Raji (cell line): ENCODE data around the gene CEP290.
A peak's percentile ranks its signal among the peaks of the same experiment; 100 is the strongest.

Experiments used
- POLR2A ChIP-seq: IDR thresholded peaks from 2 replicates; pipeline ENCODE4 v1.6.1; 2011; ENCODE audit warnings: low read depth, low read length, control low read depth; ENCODE audit not compliant: insufficient read depth

CEP290 gene, protein sequence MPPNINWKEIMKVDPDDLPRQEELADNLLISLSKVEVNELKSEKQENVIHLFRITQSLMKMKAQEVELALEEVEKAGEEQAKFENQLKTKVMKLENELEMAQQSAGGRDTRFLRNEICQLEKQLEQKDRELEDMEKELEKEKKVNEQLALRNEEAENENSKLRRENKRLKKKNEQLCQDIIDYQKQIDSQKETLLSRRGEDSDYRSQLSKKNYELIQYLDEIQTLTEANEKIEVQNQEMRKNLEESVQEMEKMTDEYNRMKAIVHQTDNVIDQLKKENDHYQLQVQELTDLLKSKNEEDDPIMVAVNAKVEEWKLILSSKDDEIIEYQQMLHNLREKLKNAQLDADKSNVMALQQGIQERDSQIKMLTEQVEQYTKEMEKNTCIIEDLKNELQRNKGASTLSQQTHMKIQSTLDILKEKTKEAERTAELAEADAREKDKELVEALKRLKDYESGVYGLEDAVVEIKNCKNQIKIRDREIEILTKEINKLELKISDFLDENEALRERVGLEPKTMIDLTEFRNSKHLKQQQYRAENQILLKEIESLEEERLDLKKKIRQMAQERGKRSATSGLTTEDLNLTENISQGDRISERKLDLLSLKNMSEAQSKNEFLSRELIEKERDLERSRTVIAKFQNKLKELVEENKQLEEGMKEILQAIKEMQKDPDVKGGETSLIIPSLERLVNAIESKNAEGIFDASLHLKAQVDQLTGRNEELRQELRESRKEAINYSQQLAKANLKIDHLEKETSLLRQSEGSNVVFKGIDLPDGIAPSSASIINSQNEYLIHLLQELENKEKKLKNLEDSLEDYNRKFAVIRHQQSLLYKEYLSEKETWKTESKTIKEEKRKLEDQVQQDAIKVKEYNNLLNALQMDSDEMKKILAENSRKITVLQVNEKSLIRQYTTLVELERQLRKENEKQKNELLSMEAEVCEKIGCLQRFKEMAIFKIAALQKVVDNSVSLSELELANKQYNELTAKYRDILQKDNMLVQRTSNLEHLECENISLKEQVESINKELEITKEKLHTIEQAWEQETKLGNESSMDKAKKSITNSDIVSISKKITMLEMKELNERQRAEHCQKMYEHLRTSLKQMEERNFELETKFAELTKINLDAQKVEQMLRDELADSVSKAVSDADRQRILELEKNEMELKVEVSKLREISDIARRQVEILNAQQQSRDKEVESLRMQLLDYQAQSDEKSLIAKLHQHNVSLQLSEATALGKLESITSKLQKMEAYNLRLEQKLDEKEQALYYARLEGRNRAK (N-terminal part only)

DNA sequence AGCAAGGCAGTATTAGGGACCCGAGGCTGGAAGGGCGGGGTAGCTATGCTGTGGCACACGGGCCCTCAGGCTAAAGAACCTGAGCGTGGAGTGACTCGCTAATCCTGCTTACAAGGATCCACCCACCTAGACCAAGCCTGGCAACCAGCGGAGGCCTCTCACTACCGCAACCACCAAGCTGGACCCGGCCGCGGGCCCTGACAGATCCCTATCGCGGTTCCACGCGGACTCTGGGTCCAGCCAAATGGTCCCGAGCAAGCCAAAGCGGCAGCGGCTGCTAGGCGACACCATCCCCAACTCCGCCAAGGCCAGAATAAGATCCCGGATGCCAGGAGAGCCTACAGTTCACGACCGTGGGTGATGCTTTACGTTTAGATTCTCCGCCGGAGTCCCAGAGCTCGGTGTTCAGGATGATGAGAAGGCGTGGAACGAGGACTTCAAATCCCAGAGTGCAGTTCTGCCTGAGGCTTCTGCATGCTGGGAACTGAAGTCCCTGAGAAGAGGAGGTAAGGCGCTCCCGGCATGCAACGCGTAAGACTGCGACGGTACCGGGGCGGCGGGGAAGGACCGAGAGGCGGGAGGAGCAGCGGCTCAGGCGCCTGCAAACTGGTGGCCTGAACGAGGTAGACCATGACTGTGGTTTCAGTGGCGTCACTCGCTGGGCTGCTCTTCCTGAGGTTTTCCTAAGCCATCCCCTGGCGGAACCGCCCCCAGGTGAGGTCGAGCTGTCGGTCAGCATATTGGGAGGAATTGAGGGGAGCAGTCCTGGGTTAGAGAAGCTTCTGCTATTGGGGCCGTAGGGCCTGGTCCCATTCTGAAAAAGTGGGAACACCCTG lies at the start of gene CEP290, which contains the start of gene TMTC3:
Gene CEP290 (minus strand): TSS at position 315 of the 836 bp plus-strand sequence. CDS start 781 bp downstream, outside the sequence.
Gene TMTC3 (plus strand): TSS at position 534 of the 836 bp plus-strand sequence. CDS start 6,009 bp downstream, outside the sequence.
- peak; percentile 83 for TF ChIP-seq POLR2A

DNA sequence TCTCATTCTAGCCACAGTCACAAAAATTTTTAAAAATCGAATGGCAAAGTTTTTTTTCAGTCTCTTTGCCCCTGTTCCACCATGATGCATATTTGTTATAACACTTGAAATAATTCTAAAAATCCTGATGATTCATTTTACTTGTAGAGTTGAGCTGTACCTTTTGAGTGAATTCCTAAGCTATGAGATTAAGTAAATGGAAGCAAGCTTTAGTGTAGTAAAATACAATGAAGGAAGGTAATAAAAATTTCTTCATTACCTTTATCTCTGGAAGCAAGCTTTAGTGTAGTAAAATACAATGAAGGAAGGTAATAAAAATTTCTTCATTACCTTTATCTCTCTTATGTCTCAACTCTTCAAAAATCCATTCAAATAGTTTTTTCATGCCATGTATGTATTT lies 46.3 kb upstream of the CEP290 start:
- TF ChIP-seq POLR2A, result no peak

DNA sequence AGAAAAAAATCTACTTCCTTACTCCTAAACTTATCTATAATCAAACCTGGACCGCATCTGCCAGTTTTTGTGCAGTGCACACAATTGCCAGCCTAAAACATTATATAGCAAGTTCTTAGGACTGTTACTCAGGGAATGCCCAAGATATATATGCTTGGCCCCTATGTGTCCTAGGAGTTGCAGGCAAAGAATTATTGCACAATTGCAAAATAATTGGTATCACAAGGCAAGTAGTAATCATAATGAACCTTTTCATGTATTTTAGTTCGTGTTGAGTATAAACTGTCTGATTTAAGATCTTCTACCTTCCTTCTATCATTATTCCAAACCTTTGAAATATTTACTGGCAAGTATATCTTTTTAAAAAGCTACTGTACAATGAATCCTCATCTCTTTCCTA lies 45.7 kb upstream of the CEP290 start:
- no peak for TF ChIP-seq POLR2A

DNA sequence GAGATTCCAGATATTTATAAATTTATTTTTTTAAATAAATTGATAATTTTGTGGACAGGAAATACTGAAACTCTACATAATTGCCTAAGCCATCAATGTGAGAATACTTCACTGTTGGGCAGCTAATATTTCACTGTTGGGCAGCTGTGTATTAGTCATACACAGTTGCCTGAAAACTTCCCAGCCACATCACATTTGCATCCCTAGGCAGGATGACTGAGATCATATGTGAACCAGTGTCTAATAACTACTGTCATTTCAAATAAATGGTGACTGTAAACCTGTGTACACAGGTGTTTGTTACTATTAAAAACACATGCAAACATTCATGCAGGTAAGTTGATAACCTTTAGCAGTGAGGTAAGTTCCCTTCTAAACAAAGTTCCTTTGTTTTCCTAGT lies 44.1 kb upstream of the CEP290 start:
- no peak for TF ChIP-seq POLR2A

DNA sequence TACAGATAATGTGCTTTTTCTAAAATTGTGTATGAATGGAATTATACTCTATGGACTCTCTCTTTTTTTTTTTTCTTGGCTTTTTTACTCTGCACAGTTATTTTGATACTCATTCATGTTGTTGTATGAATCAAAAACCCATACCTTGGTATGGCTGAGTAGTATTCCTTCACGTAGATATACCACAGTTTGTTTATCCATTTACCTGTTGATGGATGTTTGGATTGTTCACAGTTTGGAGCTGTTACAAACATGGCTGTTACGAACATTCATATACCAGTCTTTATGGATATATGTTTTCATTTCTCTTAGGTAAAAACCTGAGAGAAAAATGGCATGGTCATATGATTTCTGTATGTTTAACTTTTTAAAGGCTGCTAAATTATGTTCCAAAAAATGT lies 43.4 kb upstream of the CEP290 start:
- TF ChIP-seq POLR2A, result no peak

DNA sequence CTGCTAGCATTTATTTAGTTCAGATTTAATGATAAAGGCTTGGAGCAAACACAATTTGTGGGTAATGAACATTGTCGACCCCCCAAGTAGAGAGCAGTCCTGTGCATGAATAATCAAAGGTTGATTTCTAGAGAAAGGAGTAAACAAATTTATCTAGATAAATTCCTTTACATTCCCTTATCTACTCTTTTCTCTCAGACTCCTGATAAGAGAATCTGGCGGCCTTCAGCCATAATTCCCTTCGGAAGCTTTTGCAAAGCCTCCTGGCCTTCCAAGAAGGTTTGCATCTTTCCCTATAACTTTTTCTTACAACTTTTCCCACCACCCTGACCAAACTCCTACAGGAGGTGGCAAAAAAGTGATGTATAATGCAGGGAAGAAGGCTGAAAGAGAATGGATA lies 42.3 kb upstream of the CEP290 start:
- TF ChIP-seq POLR2A, result no peak

DNA sequence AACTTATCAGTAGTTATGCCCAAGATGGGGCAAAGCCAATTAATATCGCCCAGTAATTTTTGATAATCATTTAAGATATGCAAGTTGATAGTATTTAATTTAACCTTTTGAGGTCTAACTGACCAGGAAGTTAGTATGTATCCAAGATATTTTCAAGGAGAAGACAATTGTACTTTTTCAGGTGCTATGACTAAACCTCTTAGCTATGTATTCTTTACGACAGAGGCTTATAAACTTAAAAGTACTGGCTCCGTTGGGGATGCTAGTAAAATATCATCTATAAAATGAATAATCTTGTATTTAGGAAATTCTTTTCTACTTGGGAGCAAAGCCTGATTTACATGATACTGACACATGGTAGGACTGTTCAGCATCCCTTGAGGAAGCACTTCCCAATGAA lies 40.5 kb upstream of the CEP290 start:
- no peak for TF ChIP-seq POLR2A

DNA sequence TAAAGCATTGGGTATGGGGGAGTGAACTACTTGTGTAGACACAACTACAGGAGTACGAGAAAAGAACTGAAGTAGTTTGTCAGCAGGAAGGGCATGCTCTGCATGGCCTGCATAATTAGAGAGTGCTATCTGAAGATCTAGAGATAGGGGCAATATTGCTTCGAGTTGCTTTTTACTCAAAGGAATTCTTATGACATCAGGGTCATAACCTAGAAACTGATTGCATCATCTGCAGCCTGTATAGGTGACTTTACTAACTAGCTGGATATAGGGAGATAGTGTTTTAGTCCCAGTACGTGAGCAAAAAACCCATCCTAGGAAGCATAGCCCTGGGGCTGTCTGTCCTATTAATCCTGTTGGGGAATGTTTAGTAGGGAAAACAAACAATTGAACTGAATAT lies 40.0 kb upstream of the CEP290 start:
- TF ChIP-seq POLR2A, result no peak

DNA sequence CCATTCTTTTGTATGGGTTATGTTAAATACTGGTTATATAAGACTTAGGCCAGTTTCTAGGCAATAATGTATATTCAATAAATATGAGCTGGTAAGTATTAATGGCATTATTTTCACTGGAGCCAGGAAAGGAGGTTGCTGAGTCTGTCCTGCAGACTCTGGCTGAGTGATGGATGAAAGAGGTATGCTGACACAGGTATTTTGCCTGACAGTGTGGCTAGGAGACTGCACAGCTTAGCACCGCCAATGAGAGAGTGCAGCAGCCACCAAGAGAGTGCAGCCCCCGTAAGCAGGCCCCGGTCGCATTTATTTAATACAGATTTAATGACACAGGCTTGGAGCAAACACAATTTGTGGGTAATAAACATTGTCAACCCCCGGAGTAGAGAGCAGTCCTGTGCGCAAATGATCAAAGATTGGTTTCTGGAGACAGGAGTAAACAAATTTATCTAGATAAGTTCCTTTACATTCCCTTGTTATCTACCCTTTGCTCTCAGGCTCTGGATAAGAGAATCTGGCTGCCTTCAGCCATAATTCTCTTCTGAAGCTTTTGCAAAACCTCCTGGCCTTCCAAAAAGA lies 37.6 kb upstream of the CEP290 start:
- no peak for TF ChIP-seq POLR2A

DNA sequence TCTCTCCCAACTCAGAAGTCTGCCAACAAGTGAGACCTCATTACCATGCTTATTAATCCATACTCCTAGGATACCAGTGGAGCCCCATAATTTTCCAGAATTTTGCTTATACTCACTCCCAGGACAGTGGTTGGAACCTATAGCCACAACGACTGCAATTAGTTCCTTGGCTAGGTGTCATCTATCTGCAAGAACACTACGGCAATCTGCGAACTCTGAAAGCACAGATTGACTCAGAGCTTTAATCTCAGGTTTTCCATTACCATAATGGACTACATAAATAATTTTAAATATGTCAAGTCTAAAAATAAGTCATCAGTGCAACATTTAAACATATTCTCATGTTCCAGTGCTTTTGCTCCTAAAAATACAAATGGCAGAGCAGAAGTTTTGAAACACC lies 33.7 kb upstream of the CEP290 start:
- no peak for TF ChIP-seq POLR2A

DNA sequence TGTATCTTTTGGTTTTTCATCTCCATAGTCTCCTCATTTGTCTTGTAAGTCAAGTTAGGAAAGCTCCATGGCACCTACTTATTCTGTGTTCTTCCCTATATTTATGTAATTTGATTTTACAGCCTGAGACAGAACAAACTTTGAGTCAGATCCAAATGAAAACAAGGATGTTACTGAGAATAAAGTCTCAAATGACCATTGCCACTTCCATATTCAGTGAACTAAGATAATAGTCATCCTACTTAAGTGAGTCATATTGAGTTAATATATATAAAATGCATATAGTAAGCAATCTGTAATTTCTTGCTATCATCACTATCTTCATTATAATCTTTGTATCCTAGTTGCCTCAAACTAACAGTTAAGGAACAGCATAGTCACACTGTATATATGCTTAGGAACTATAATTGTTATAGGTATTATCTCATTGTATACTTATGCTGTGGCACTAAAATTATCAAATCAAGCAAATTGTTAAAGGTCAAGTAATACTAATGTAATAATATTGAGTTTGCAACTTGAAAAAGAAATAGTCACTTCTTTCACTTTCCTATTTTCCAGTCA lies 31.0 kb upstream of the CEP290 start:
- TF ChIP-seq POLR2A, result no peak

DNA sequence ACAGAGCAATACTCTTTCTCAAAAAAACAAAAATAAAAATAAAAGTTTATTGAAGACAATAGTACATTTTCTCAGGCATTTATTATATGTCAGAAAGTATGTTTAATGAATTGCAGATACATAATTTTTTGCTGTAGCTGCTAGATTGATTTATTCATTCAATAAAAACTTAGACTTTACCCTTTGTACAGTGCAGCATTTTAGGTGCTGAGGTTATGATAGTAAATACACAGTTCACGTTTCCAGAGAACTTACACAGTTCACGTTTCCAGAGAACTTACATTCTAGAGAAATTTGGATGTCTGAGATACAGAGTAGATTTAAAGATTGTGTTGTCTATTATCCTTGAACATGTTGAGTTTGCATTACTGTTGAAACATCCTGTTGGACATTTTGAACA lies 25.5 kb upstream of the CEP290 start:
- TF ChIP-seq POLR2A, result no peak

DNA sequence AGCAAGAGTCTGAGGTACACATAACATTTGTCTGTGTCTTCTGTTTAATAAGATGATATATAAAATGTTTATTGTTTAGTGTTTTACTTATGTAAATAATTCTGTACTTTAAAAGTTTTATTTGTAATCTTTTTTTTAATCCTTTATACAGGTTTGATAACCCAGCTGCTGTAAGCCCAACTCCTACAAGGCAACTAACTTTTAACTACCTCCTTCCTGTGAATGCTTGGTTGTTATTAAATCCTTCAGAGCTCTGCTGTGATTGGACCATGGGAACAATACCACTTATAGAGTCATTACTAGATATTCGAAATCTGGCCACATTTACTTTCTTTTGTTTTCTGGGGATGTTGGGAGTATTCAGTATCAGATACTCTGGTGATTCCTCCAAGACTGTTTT lies 24.3 kb upstream of the CEP290 start:
- TF ChIP-seq POLR2A, result no peak

DNA sequence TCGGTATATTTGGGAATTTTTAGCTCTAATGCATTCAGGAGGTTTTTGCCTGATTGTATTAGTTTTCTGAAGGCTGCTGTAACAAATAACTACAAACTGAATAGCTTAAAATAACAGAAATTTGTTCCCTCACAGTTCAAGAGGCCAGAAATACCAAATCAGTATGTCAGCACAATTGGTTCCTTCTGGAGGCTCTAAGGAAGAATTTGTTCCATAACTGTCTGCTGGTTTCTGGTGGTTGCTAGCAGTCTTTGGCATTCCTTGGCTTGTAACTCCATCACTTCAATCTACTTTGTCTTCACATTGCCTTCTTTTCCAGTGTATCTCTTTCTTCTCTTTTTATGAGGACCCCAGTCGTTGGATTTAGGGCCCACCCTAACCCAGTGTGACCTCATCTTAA lies 21.5 kb upstream of the CEP290 start:
- TF ChIP-seq POLR2A, result no peak
